ENCODE measurements around the gene CKS1B. TPM values are rescaled to one million over a fixed set of nuclear protein-coding genes. Genes with fewer than 3 reads are reported as not detected.

CKS1B gene
- total RNA-seq, 2 donors from 2014 or later: 49.5 to 76.5 TPM

GRCh38 chr1:155011437-155012025 lies 37.0 kb downstream of the CKS1B start:
- peak overlapping the region; percentile 44 to 100 for H3K9ac ChIP-seq (ENCODE audit: low read depth in 2 of 2, low read length in 2 of 2)
- peaks cover 13% of the 10 kb centered on the region for H3K36me3 ChIP-seq
- peaks cover 49% of the 10 kb centered on the region for H3K4me1 ChIP-seq
- H3K9me3 ChIP-seq: no peaks in the 10 kb centered on the region
- TF ChIP-seq, protein P1, sequence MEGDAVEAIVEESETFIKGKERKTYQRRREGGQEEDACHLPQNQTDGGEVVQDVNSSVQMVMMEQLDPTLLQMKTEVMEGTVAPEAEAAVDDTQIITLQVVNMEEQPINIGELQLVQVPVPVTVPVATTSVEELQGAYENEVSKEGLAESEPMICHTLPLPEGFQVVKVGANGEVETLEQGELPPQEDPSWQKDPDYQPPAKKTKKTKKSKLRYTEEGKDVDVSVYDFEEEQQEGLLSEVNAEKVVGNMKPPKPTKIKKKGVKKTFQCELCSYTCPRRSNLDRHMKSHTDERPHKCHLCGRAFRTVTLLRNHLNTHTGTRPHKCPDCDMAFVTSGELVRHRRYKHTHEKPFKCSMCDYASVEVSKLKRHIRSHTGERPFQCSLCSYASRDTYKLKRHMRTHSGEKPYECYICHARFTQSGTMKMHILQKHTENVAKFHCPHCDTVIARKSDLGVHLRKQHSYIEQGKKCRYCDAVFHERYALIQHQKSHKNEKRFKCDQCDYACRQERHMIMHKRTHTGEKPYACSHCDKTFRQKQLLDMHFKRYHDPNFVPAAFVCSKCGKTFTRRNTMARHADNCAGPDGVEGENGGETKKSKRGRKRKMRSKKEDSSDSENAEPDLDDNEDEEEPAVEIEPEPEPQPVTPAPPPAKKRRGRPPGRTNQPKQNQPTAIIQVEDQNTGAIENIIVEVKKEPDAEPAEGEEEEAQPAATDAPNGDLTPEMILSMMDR (IDR thresholded peaks at IDR 0.05): no peak
- intact Hi-C loops (cut with DNase I): no loop called here
- H3K4me3 ChIP-seq: no peak overlapping the region
- no peak for DNase-seq
- H3K27me3 ChIP-seq: no peaks in the 10 kb centered on the region
- H3K27ac ChIP-seq: peak overlapping the region; percentile 94

DNA sequence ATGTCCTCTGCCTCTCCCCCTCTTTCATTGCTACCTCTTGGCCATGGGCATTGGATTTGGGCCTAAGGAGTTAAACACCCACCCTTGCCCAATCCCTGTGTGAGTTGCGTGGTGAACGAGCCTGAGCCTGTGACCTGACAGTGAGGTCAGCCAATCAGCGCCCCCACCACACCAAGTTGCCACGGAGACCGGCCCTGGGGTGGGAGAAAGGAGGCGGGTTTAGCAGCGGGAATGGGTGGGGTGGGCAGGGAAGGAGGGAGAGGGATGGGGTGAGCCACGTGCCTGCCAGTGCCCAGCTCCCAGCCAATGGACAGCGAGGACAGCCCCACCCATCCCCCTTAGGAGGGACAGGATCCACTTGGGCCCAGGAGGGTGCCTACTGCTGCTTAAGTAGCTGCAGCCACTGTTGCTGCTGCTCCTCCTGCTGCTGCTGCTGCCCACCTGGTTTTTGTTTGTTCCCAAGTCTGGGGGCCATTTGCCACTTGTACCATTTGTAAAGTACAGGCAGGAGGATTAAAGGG lies 37.6 kb downstream of the CKS1B start:
- intact Hi-C loops (cut with DNase I): no loop called here
- H3K9me3 ChIP-seq: no peaks in the 10 kb centered on the region
- no peaks in the 10 kb centered on the region for H3K27me3 ChIP-seq
- H3K4me1 ChIP-seq: peaks cover 53% of the 10 kb centered on the region
- peaks cover 13% of the 10 kb centered on the region for H3K36me3 ChIP-seq
- peak overlapping the region; percentile 94 for H3K27ac ChIP-seq
- TF ChIP-seq, protein P1 (IDR thresholded peaks at IDR 0.05): no peak
- peak overlapping the region in 1 of 2 donors; percentile 80 for H3K9ac ChIP-seq (ENCODE audit: low read depth in 2 of 2, low read length in 2 of 2)
- DNase-seq: peak; percentile 92
- H3K4me3 ChIP-seq: no peak overlapping the region

DNA sequence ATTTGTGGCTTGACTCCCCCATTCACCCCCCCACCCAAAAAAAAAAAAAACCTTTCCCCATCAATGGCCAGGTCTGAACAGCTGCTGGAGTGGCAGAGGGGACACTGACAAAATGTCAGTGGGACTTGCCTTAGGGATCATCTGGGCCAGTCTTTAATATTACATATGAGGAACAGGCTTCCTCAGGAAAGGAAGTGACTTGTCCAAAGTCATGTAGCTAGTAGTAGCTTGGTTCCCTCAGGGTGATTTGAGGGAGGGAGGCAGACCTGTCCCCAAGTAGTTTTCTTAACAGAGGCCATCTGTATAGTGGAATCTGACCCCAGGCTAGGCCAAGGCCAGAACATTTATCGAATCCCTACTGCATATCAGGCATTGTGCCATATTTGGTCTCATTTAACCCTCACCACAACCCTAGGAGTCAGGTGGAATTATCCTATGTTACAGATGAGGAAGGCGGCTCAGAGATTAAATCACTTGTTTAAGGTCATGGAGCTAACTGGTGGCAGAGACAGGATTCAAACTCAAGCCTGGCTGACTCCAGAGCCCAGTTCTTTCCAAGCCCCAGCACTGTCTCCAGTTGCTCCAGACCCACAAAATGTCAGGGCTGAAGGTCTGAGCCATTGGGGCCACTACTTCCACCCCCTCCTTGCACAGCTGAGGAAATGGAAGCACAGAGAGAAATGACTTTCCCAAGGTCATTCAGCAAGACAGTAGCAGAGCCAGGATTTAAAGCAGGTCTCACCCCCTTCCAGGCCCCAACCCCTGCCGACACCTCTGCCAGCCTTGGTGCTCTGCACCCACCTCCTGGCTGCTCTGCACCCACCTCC lies 38.5 kb downstream of the CKS1B start:
- no peak overlapping the region for H3K4me3 ChIP-seq
- DNase-seq: no peak
- peak overlapping the region in 1 of 2 donors; percentile 80 for H3K9ac ChIP-seq (ENCODE audit: low read depth in 2 of 2, low read length in 2 of 2)
- H3K27me3 ChIP-seq: no peaks in the 10 kb centered on the region
- peak overlapping the region; percentile 94 for H3K27ac ChIP-seq
- peaks cover 13% of the 10 kb centered on the region for H3K36me3 ChIP-seq
- H3K4me1 ChIP-seq: peaks cover 52% of the 10 kb centered on the region
- TF ChIP-seq, protein P1 (IDR thresholded peaks at IDR 0.05): no peak
- no peaks in the 10 kb centered on the region for H3K9me3 ChIP-seq
- intact Hi-C loops (cut with DNase I): no loop called here

DNA sequence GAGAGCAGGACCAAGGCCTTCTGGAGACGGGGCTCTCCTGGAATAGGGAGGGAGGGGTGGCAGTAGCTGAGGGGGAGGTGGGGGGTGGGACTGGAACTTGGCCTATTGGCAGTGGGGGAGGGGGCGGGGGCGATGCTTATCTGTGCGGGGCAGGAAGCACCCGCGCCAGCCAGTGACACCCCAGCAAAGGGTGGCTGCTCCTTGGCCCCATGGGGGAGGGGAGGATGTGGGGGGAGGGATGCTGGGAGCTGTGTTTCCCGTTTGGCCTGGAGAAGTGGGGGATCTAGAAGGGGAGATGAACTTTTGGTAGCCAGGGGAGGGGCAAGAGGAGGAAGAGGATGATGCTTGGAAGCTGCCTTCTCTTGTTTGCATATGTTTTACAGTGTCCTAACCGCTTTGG lies 39.2 kb downstream of the CKS1B start:
- Histone ChIP-seq H3K4me1 (peaks cover 51% of the 10 kb centered on the region), H3K9ac (ENCODE audit: low read depth in 2 of 2, low read length in 2 of 2) (peak overlapping the region in 1 of 2 donors; percentile 80), H3K27ac (peak overlapping the region; percentile 94), H3K9me3 (no peaks in the 10 kb centered on the region), H3K4me3 (no peak overlapping the region), H3K36me3 (peaks cover 13% of the 10 kb centered on the region), H3K27me3 (no peaks in the 10 kb centered on the region)
- intact Hi-C loops (cut with DNase I): no loop called here
- TF ChIP-seq, protein P1 (IDR thresholded peaks at IDR 0.05): no peak
- DNase-seq: peak; percentile 38

DNA sequence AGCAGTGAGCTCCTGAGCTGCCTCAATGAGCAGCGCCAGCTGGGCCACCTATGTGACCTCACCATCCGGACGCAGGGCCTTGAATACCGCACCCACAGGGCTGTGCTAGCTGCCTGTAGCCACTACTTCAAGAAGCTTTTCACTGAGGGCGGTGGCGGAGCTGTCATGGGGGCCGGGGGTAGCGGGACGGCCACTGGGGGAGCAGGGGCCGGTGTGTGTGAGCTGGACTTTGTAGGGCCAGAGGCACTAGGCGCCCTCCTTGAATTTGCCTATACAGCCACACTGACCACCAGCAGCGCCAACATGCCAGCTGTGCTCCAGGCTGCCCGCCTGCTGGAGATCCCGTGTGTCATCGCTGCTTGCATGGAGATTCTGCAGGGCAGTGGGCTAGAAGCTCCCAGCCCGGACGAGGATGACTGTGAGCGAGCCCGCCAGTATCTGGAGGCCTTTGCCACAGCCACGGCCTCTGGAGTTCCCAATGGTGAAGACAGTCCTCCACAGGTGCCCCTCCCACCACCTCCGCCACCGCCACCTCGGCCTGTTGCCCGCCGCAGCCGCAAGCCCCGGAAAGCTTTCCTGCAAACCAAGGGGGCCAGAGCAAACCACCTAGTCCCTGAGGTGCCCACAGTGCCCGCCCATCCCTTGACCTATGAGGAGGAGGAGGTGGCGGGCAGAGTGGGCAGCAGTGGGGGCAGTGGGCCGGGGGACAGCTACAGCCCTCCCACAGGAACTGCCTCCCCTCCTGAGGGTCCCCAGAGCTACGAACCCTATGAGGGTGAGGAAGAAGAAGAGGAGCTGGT lies 40.4 kb downstream of the CKS1B start:
- Histone ChIP-seq H3K27ac (no peak overlapping the region), H3K9ac (ENCODE audit: low read depth in 2 of 2, low read length in 2 of 2) (peak overlapping the region in 1 of 2 donors; percentile 21), H3K9me3 (no peaks in the 10 kb centered on the region), H3K4me1 (peaks cover 51% of the 10 kb centered on the region), H3K4me3 (no peak overlapping the region), H3K27me3 (no peaks in the 10 kb centered on the region), H3K36me3 (peaks cover 13% of the 10 kb centered on the region)
- DNase-seq: no peak
- intact Hi-C loops (cut with DNase I): no loop called here
- TF ChIP-seq, protein P1 (IDR thresholded peaks at IDR 0.05): no peak
